T-cell (primary cell): Measurements from ENCODE around the gene PPIL4. TPM values are rescaled to one million over a fixed set of nuclear protein-coding genes. Genes with fewer than 3 reads are reported as not detected.
A peak's percentile ranks its signal among the peaks of the same experiment; 100 is the strongest.

Experiments
- ATAC-seq, 4 experiments: fragments of 200-7000 bp in 3 of 4; fragments of 150-1000 bp in 1 of 4; cut with Tn5 transposase; replicated peaks in 1 of 4; 1 replicate in 3 of 4; 2 replicates in 1 of 4; pipeline ENCODE4 v1.10.0; 2021; ENCODE audit warnings: moderate library complexity in 3 of 4, mild to moderate bottlenecking in 2 of 4, moderate number of reproducible peaks in 1 of 4
- CTCF ChIA-PET, 2 donors: fragments of 300-600 bp; sonication (Branson Sonifier 250); formaldehyde crosslinking; loops; one replicate each; lab custom pipeline; 2022; ENCODE audit warnings: antibody characterized with exemption in 2 of 2; lab: Charles Lee
- POLR2A ChIA-PET, 2 donors: fragments of 300-600 bp; sonication (Branson Sonifier 250); formaldehyde crosslinking; loops; one replicate each; lab custom pipeline; 2022; ENCODE audit warnings: antibody characterized with exemption in 2 of 2; lab: Charles Lee
- DNase-seq, 35 experiments: peaks; one replicate each; pipeline versions ENCODE4 v3.0.0 to v3.0.0-alpha.2; 2013 to 2023
- H3K27ac ChIP-seq: one replicate; pipeline ENCODE4 v1.5.1; 2013; ENCODE audit warnings: low read length
- H3K27me3 ChIP-seq, 2 experiments: replicated peaks in 1 of 2; 1 replicate in 1 of 2; 2 replicates in 1 of 2; pipeline versions ENCODE4 v1.6.1 to v1.7.0; 2013; ENCODE audit warnings: low read length in 1 of 2, mixed read lengths in 1 of 2; ENCODE audit not compliant: control insufficient read depth in 2 of 2, insufficient read depth in 2 of 2; ENCODE audit errors: extremely low read depth in 1 of 2
- H3K36me3 ChIP-seq, 2 donors: 1 replicate in 1 of 2; 2 replicates in 1 of 2; pipeline versions ENCODE4 v1.6.1 to v1.7.0; 2013; ENCODE audit warnings: low read length in 1 of 2; ENCODE audit not compliant: control insufficient read depth in 2 of 2, insufficient read depth in 1 of 2; ENCODE audit errors: extremely low read depth in 1 of 2
- H3K4me1 ChIP-seq, 2 experiments: 1 replicate in 1 of 2; 2 replicates in 1 of 2; pipeline versions ENCODE4 v1.6.1 to v1.7.0; 2013; ENCODE audit warnings: low read length in 2 of 2, mixed read lengths in 1 of 2; ENCODE audit not compliant: insufficient read depth in 2 of 2, control insufficient read depth in 1 of 2; ENCODE audit errors: extremely low read depth in 1 of 2
- H3K4me3 ChIP-seq, 2 donors: 1 replicate in 1 of 2; 2 replicates in 1 of 2; pipeline versions ENCODE4 v1.5.1 to v1.7.0; 2013; ENCODE audit warnings: mild to moderate bottlenecking in 2 of 2, low read length in 1 of 2, moderate library complexity in 1 of 2; ENCODE audit not compliant: control insufficient read depth in 1 of 2; ENCODE audit errors: extremely low read depth in 1 of 2
- H3K9me3 ChIP-seq: 2 replicates; pipeline ENCODE4 v1.7.0; 2013
- H3K27ac Mint-ChIP-seq, 2 donors: one replicate each; pipeline ENCODE4 v1.8.0; 2020 to 2021; ENCODE audit warnings: mild to moderate bottlenecking in 2 of 2, mixed read lengths in 2 of 2
- H3K27me3 Mint-ChIP-seq, 2 donors: one replicate each; pipeline ENCODE4 v1.8.0; 2021 to 2022; ENCODE audit warnings: mixed read lengths in 2 of 2
- H3K36me3 Mint-ChIP-seq: one replicate; pipeline ENCODE4 v1.8.0; 2021; ENCODE audit warnings: mixed read lengths
- H3K4me1 Mint-ChIP-seq, 3 donors: one replicate each; pipeline ENCODE4 v1.8.0; 2020 to 2022; ENCODE audit warnings: mixed read lengths in 3 of 3, mild to moderate bottlenecking in 1 of 3
- H3K4me3 Mint-ChIP-seq, 3 donors: one replicate each; pipeline ENCODE4 v1.8.0; 2020 to 2022; ENCODE audit warnings: mild to moderate bottlenecking in 3 of 3, mixed read lengths in 3 of 3, moderate library complexity in 3 of 3
- H3K9me3 Mint-ChIP-seq, 3 donors: one replicate each; pipeline ENCODE4 v1.8.0; 2020 to 2022; ENCODE audit warnings: mixed read lengths in 3 of 3
- WGBS: methylation state at CpG from one replicate; pipeline ENCODE4 v1.1.5; 2013; ENCODE audit warnings: missing lambda C conversion rate; ENCODE audit not compliant: insufficient coverage; 5-methylcytosine and 5-hydroxymethylcytosine counted together
- total RNA-seq, 35 experiments: library from RNA in 6 of 35; stranded (reverse) in 6 of 35; fragments of 120-200 nt in 1 of 35; gene quantifications; one replicate each; pipeline versions ENCODE4 v1.2.1 to v1.2.4 and lab custom pipeline; 2013 to 2026

PPIL4 gene
- total RNA-seq, 5 donors from 2014 or later (not counting 1 experiment from before 2014, with no cell fraction given), result 25.2 to 32.1 (median 26.6) TPM

DNA sequence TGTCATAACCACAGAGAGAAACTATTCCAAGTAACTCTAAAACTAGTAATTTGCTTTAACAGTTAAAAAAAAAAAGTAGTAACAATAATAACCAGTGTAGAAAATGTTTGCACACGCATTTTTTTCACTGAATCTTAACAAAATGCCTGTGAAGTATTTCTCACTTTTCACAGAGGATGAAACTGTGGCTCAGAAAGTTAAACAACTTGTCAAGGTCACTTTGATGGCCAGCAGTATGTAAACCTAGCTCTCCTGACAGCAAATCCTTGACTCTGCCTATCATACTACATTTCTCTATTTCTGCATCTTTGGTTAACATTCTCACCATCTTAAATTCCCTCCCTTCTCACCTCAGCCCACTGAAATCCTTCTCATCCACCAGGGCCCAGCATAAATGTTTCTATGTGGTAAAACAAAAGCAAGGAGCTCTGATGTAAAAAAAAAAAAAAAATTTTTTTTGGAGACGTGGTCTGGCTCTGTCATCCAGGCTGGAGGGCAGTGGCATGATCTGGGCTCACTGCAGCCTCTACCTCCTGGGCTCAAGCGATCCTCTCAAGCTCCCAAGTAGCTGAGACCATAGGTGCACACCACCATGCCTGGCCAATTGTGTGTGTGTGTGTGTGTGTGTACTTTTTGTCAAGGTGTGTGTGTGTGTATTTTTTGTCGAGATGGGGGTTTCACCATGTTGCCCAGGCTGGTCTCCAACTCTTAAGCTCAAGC is 34.9 kb downstream of the PPIL4 start:
- Histone ChIP-seq H3K4me1 (peaks cover 0 to 4% of the 10 kb centered on the region in 2 experiments), H3K27me3 (no peaks in the 10 kb centered on the region), H3K9me3 (no peaks in the 10 kb centered on the region), H3K27ac (no peak overlapping the region), H3K36me3 (peaks cover 3 to 17% of the 10 kb centered on the region in 2 donors), H3K4me3 (no peak overlapping the region)
- no peak for DNase-seq
- no peaks in the 10 kb centered on the region for H3K27me3 Mint-ChIP-seq
- ChIA-PET POLR2A (interaction anchor here (0.6 to 1.4 kb wide), 8 partner anchors 14 to 43 kb away, joined by 3 to 5 read pairs (median 4); no protein-coding TSS in a partner anchor), CTCF (interaction anchor here (0.7 to 1.1 kb wide), 4 partner anchors 22 to 37 kb away, joined by 3 to 5 read pairs (median 4); no protein-coding TSS in a partner anchor)
- peaks cover 38% of the 10 kb centered on the region for H3K36me3 Mint-ChIP-seq
- peak overlapping the region; percentile 76 for H3K27ac Mint-ChIP-seq
- H3K9me3 Mint-ChIP-seq, result no peaks in the 10 kb centered on the region
- peaks cover 33 to 50% (median 46%) of the 10 kb centered on the region in 3 donors for H3K4me1 Mint-ChIP-seq
- no peak for ATAC-seq
- 67% methylated on average over 2 of the region's 4 CpGs for WGBS
- no peak overlapping the region for H3K4me3 Mint-ChIP-seq

DNA sequence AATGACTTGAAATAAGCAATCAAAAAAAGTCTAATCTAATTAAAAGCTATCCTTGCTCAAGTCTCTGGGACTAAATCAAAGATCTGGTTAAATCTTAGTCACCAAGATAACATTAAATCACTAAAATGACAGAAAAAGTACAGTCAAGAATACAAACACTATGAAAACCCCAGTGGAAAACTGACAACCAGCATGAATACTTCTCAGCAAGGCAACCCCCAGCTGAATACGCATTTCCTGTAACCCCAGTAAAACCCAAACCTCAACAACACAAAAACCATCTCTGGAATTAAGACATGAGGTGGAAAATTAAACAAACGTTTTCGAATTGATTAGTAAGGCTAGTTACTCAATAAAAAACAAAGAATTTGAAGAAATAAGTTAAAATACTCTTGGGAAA is 37.4 kb downstream of the PPIL4 start:
- Histone ChIP-seq H3K36me3 (peaks cover 0 to 23% of the 10 kb centered on the region in 2 donors), H3K27me3 (no peaks in the 10 kb centered on the region), H3K4me1 (peaks cover 0 to 4% of the 10 kb centered on the region in 2 experiments), H3K27ac (peak overlapping the region; percentile 74), H3K4me3 (no peak overlapping the region), H3K9me3 (no peaks in the 10 kb centered on the region)
- Mint-ChIP-seq H3K4me3 (peak overlapping the region; percentile 7 to 53 (median 32)), H3K4me1 (peaks cover 37 to 54% (median 44%) of the 10 kb centered on the region in 3 donors), H3K9me3 (no peaks in the 10 kb centered on the region), H3K27me3 (no peaks in the 10 kb centered on the region), H3K36me3 (peaks cover 43% of the 10 kb centered on the region), H3K27ac (peak overlapping the region; percentile 91 to 95)
- ChIA-PET CTCF (interaction anchor here (1.0 to 2.7 kb wide), 6 partner anchors 9 to 480 kb away, joined by 3 to 14 read pairs (median 3); partner anchors contain the start of gene PPIL4 (in 1 of the 2)), POLR2A (interaction anchor here (0.6 to 2.3 kb wide), 10 partner anchors 9 to 354 kb away, joined by 3 to 42 read pairs (median 4); partner anchors contain the start of gene ZC3H12D (in 1 of the 2))
- DNase-seq (peak in 26 of 35 experiments; percentile 8 to 81 (median 45)), ATAC-seq (peak; percentile 76 to 95 (median 86))
- no CpG with 5 or more reads among the region's 3 CpGs for WGBS

GRCh38 chr6:149503872-149504271 is 42.0 kb downstream of the PPIL4 start:
- DNase-seq, result no peak
- H3K9me3 ChIP-seq, result no peaks in the 10 kb centered on the region
- Mint-ChIP-seq H3K9me3 (no peaks in the 10 kb centered on the region), H3K27me3 (no peaks in the 10 kb centered on the region), H3K27ac (peak overlapping the region; percentile 74 to 86), H3K36me3 (peaks cover 42% of the 10 kb centered on the region), H3K4me1 (peaks cover 42 to 60% (median 56%) of the 10 kb centered on the region in 3 donors), H3K4me3 (no peak overlapping the region)
- H3K36me3 ChIP-seq, result peaks cover 0 to 16% of the 10 kb centered on the region in 2 donors
- H3K4me1 ChIP-seq, result peaks cover 2 to 4% of the 10 kb centered on the region in 2 experiments
- no peak for ATAC-seq
- ChIA-PET POLR2A (interaction anchor here (0.6 to 1.5 kb wide), 6 partner anchors 9 to 40 kb away, joined by 4 to 25 read pairs (median 6); no protein-coding TSS in a partner anchor), CTCF (interaction anchor here (0.6 to 1.6 kb wide), 8 partner anchors 10 to 42 kb away, joined by 3 to 6 read pairs (median 4); partner anchors contain the start of gene ZC3H12D (in 1 of the 2))
- no peaks in the 10 kb centered on the region for H3K27me3 ChIP-seq
- WGBS, result no CpG with 5 or more reads among the region's 2 CpGs
- no peak overlapping the region for H3K27ac ChIP-seq
- H3K4me3 ChIP-seq, result no peak overlapping the region

- peak overlapping the region; percentile 78 to 86 for H3K27ac Mint-ChIP-seq
- H3K4me1 ChIP-seq, result peaks cover 2 to 4% of the 10 kb centered on the region in 2 experiments
- no peak overlapping the region for H3K4me3 ChIP-seq
- H3K4me3 Mint-ChIP-seq, result no peak overlapping the region
- ATAC-seq (no peak), DNase-seq (no peak)
- H3K27ac ChIP-seq, result no peak overlapping the region
- H3K9me3 Mint-ChIP-seq, result no peaks in the 10 kb centered on the region
- 83% methylated on average over 1 of the region's 2 CpGs for WGBS
- H3K9me3 ChIP-seq, result no peaks in the 10 kb centered on the region
- peaks cover 36 to 58% (median 55%) of the 10 kb centered on the region in 3 donors for H3K4me1 Mint-ChIP-seq
- H3K27me3 Mint-ChIP-seq, result no peaks in the 10 kb centered on the region
- no peaks in the 10 kb centered on the region for H3K27me3 ChIP-seq
- ChIA-PET CTCF (interaction anchor here (0.6 to 1.6 kb wide), 10 partner anchors 10 to 43 kb away, joined by 3 to 6 read pairs (median 3); partner anchors contain the start of gene ZC3H12D (in 1 of the 2)), POLR2A (interaction anchor here (0.6 to 1.7 kb wide), 7 partner anchors 8 to 41 kb away, joined by 4 to 25 read pairs (median 6); partner anchors contain the start of gene ZC3H12D (in 1 of the 2))
- H3K36me3 Mint-ChIP-seq, result peaks cover 42% of the 10 kb centered on the region
- peaks cover 0 to 16% of the 10 kb centered on the region in 2 donors for H3K36me3 ChIP-seq
Measured at GRCh38 chr6:149503276-149503675, 42.6 kb downstream of the PPIL4 start.

- Mint-ChIP-seq H3K4me3 (no peak overlapping the region), H3K9me3 (no peaks in the 10 kb centered on the region), H3K27me3 (no peaks in the 10 kb centered on the region), H3K4me1 (peaks cover 38 to 59% (median 56%) of the 10 kb centered on the region in 3 donors), H3K36me3 (peaks cover 43% of the 10 kb centered on the region), H3K27ac (peak overlapping the region; percentile 86 to 90)
- DNase-seq (no peak), ATAC-seq (no peak)
- Histone ChIP-seq H3K4me1 (peaks cover under 1 to 10% of the 10 kb centered on the region in 2 experiments), H3K36me3 (peaks cover 0 to 18% of the 10 kb centered on the region in 2 donors), H3K27me3 (no peaks in the 10 kb centered on the region), H3K9me3 (no peaks in the 10 kb centered on the region), H3K27ac (no peak overlapping the region), H3K4me3 (no peak overlapping the region)
- CTCF ChIA-PET, result interaction anchor here (0.9 to 1.1 kb wide), 2 partner anchors 14 to 15 kb away, joined by 3 to 4 read pairs; no protein-coding TSS in a partner anchor
- POLR2A ChIA-PET, result interaction anchor here in 1 of 2 donors (1.7 kb wide), 1 partner anchor 17 kb away, joined by 14 read pairs; the partner anchor contains the start of gene ZC3H12D
- 95% methylated on average over 2 of the region's 3 CpGs for WGBS
Measured at GRCh38 chr6:149501768-149502167, 44.1 kb downstream of the PPIL4 start.

DNA sequence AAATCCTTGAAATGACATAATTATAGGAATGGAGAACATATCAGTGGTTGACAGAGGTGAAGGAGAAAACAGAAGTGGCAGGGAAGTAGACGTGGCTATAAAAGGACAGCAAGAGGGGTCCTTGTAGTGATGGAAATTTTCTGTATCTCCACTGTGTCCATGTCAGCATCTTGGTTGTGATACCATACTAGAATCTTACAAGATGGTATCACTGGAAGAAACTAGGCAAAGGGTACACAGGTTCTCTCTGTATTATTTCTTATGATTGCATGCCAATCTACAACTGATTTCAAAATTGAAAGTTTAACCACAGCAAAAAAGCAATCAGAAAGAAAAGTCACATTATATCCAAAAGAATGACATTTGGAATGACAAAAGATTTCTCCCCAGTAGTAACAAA is 44.6 kb downstream of the PPIL4 start:
- ATAC-seq, result no peak
- no peak overlapping the region for H3K4me3 ChIP-seq
- CTCF ChIA-PET, result interaction anchor here in 1 of 2 donors (0.7 to 0.9 kb wide), 2 partner anchors 14 to 402 kb away, joined by 3 to 4 read pairs; no protein-coding TSS in a partner anchor
- H3K27me3 ChIP-seq, result no peaks in the 10 kb centered on the region
- H3K4me1 ChIP-seq, result peaks cover 3 to 15% of the 10 kb centered on the region in 2 experiments
- H3K27ac ChIP-seq, result no peak overlapping the region
- H3K4me1 Mint-ChIP-seq, result peaks cover 44 to 65% (median 59%) of the 10 kb centered on the region in 3 donors
- WGBS, result 83% methylated on average over 1 of the region's 1 CpG
- peaks cover 44% of the 10 kb centered on the region for H3K36me3 Mint-ChIP-seq
- H3K4me3 Mint-ChIP-seq, result no peak overlapping the region
- peak overlapping the region; percentile 86 to 90 for H3K27ac Mint-ChIP-seq
- no peaks in the 10 kb centered on the region for H3K27me3 Mint-ChIP-seq
- no peaks in the 10 kb centered on the region for H3K9me3 Mint-ChIP-seq
- no peaks in the 10 kb centered on the region for H3K9me3 ChIP-seq
- POLR2A ChIA-PET, result no interaction called here
- DNase-seq, result no peak
- H3K36me3 ChIP-seq, result peaks cover 0 to 18% of the 10 kb centered on the region in 2 donors
